ENCODE data around the gene SAP30L.

Gene SAP30L

DNA sequence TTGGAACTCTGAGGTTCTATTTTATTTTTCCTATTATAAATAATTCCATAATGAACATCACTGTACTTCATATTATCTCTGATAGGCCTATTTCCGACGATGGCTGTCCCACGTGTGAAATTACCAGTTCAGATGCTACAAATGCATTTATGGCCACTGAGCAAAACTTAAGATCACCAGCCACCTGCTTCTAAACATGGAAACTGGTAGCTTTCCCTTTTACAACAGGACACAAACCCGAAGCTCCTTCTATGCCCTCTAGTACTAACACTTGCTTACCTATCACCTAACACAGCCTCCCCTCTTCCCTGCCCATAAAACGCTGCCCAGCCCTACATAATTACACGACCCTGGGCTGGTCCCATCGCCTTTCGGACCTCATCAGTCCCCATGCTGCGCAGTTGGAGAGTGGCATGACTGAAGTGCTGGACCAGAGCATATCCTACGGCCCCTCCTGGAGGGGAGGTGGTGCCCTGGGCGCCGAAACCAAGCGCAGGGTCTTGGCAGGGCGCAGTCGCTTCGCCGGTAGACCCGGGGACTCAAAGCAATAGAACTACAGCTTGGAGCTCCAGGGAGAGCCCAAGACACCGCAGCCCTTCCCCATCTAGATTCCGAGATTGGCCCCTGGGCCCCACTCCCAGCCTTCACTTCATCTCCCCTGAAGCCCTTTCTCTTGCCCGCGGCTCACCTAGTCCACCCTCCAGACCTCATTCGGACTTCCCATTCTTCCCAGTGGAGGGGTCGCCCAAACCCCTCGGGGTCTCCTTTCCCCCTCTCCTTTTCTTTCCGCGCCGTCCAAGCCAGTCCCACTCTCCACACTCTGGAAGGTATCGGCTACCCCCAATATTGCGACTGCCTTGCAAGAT is 1.0 kb upstream of the SAP30L start:
- peak; percentile 17 for DNase-seq (ENCODE audit: low read depth)
- TF ChIP-seq, protein P1, sequence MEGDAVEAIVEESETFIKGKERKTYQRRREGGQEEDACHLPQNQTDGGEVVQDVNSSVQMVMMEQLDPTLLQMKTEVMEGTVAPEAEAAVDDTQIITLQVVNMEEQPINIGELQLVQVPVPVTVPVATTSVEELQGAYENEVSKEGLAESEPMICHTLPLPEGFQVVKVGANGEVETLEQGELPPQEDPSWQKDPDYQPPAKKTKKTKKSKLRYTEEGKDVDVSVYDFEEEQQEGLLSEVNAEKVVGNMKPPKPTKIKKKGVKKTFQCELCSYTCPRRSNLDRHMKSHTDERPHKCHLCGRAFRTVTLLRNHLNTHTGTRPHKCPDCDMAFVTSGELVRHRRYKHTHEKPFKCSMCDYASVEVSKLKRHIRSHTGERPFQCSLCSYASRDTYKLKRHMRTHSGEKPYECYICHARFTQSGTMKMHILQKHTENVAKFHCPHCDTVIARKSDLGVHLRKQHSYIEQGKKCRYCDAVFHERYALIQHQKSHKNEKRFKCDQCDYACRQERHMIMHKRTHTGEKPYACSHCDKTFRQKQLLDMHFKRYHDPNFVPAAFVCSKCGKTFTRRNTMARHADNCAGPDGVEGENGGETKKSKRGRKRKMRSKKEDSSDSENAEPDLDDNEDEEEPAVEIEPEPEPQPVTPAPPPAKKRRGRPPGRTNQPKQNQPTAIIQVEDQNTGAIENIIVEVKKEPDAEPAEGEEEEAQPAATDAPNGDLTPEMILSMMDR (IDR thresholded peaks at IDR 0.05; ENCODE audit: insufficient read depth, low read depth, low read length, missing control alignments), result no peak
- H3K4me3 ChIP-seq (ENCODE audit: low read depth, low read length), result peak overlapping the region; percentile 87

DNA sequence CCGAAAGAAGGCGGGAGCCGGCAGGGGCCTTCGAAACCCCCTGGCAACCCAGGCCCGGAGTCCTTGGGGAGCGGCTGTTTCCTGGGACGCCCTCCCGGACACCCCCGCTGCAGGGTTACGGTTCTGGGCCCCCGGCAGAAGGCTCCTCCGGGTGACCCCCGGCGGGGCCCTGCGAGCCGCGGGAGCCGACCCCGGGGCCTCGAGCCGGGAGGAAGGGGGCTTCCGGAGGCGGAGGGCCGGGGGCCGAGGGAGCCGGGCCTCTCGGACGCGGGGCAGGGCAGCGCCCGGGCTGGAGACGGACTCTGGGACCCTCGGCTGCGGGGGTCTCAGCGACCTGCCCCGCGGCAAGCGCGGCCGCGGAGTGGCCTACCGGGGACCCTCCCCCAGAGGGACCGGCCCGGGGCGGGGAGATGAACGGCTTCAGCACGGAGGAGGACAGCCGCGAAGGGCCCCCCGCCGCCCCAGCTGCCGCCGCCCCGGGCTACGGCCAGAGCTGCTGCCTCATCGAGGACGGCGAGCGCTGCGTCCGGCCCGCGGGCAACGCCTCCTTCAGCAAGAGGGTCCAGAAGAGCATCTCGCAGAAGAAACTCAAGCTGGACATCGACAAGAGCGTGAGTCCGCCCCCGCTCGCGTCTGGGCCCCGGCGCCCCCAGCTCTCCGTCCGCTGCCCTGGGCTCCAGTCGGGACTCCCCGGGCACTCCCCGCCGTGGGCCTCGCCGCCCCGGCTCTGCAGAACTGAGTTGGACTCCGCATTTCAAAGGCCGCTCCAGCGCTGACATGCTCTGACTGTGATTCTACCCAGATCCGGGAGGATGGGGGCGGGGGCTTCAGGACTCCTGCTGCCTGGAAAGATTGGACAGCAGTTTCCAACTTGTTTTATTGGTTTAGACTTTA is 645 bp downstream of the SAP30L start:
- DNase-seq (ENCODE audit: low read depth), result peak; percentile 50
- TF ChIP-seq, protein P1 (IDR thresholded peaks at IDR 0.05; ENCODE audit: insufficient read depth, low read depth, low read length, missing control alignments), result no peak
- peak overlapping the region; percentile 90 for H3K4me3 ChIP-seq (ENCODE audit: low read depth, low read length)

DNA sequence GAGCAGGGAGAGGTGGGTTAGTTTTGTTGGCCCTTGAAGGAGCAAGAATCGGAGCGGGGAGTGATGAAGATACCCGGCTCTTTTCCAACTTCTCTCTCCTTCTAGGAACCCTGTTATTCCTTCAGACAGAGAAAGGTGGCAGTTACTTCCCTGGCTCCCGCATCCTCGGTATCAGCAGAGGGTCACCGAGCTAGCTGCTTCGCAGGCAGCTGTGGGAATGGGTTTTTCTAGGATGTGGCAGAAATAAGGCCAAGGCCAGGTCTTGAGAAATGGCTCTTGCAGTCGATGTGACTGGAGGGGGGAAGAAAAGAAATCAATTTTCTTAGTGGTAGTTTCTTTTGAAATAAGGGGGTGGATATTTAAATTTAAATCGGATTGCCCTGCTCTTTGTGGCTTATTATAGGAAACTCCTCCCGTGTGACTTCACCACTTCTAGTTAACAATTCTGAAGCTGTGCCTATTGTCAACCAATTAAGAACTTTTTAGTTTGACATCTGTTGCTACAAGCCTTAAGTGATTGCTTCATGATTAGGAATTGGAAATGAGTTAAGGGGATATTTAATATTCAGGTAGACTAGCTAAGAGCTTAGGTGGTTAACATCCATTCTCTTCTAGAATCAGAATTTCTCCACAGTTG is 1.4 kb downstream of the SAP30L start:
- DNase-seq (ENCODE audit: low read depth), result no peak
- H3K4me3 ChIP-seq (ENCODE audit: low read depth, low read length), result peak overlapping the region; percentile 90
- TF ChIP-seq, protein P1 (IDR thresholded peaks at IDR 0.05; ENCODE audit: insufficient read depth, low read depth, low read length, missing control alignments), result no peak

DNA sequence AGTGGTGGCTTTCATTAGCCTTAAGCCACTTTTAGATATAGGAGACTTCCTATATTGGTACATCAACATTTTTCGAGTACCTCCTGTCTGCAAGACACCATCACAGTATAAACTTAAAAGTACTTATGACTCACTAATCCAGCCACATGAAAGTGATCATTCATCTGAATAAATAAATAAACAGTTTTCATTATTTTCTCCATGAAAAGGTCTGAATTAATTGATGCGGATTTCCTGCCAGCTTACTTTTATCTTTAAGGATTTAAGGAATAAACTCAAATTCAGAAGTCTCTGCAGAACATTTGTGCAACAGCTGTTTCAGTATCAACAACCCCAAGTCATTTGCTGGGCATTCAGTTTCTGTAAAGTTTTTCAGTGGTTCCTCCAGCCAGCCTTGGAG is 4.0 kb downstream of the SAP30L start:
- TF ChIP-seq, protein P1 (IDR thresholded peaks at IDR 0.05; ENCODE audit: insufficient read depth, low read depth, low read length, missing control alignments), result no peak
- no peak for DNase-seq (ENCODE audit: low read depth)
- H3K4me3 ChIP-seq (ENCODE audit: low read depth, low read length), result no peak overlapping the region

DNA sequence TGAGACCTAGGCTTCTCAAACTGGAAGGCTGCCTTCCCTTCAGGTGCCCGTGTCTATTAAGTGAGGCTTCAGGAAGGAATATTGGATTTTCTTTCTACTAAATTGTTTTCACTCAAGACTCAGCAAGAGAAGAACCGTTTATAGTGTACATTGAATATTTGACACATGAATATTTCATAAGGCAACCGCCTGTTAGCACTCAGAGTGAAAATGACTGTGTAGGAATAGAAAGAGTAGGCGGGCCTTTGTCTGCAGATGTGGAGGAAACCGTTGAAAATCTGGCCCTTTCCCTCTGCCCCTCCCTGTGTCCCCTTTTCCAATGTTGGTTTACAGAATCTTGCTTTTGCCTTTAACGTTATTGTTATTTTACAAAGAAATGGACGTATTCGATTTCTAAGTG is 6.2 kb downstream of the SAP30L start:
- TF ChIP-seq, protein P1 (IDR thresholded peaks at IDR 0.05; ENCODE audit: insufficient read depth, low read depth, low read length, missing control alignments), result no peak
- no peak for DNase-seq (ENCODE audit: low read depth)
- H3K4me3 ChIP-seq (ENCODE audit: low read depth, low read length), result no peak overlapping the region

DNA sequence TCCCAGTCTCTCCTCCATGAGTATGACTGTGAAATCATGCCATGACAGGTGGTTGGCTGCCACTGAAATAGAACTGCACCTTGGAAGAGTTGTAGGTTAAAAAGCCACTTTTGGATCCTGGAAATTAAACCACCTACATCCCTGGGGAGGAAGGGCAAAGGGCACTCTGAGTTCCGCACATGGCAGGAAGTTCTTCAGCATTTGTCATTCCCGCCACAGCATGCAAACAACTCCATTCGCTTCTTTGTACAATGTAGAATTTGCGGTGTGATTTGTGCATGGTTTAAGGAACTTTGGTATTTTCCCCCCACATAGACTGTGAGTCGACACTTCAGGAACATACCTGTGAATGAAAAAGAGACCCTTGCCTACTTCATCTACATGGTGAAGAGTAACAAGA is 9.8 kb downstream of the SAP30L start:
- no peak for DNase-seq (ENCODE audit: low read depth)
- H3K4me3 ChIP-seq (ENCODE audit: low read depth, low read length), result no peak overlapping the region
- TF ChIP-seq, protein P1 (IDR thresholded peaks at IDR 0.05; ENCODE audit: insufficient read depth, low read depth, low read length, missing control alignments), result no peak

Data from GM12865 (cell line).